ENCODE measurements around the gene NFATC2. TPM values are rescaled to one million over a fixed set of nuclear protein-coding genes. Genes with fewer than 3 reads are reported as not detected.

The NFATC2 gene
- total RNA-seq, 3 donors from 2014 or later (not counting 1 experiment from before 2014, with no cell fraction given), result 141 to 195 (median 160) TPM

DNA sequence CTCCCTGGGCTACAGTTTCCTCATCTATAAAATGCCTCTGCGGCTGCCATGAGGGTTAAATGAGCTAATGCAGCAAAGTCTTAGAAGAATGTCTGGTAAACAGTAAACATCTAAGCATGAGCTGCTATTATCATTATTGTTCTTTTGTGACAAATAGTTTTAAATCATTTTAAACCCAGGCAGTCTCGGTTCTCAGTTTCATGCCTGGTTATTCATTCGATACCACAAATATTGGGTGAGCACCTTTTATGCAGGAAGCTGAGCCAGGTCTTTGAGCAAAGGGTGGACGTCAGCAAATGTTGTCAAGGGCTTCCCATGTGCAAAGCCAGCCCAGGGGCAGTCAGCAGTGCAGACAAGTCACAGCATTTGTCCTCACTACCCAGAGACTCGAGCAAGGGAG is 128.7 kb downstream of the NFATC2 start:
- Histone ChIP-seq H3K36me3 (ENCODE audit: control insufficient read depth, insufficient read depth, low read length) (peaks cover 28% of the 10 kb centered on the region), H3K4me3 (ENCODE audit: low read length) (no peak overlapping the region), H3K4me1 (ENCODE audit: control insufficient read depth, insufficient read depth, low read length) (peaks cover 93% of the 10 kb centered on the region), H3K9me3 (ENCODE audit: control insufficient read depth, insufficient read depth, low read length) (no peaks in the 10 kb centered on the region), H3K27me3 (ENCODE audit: control insufficient read depth, insufficient read depth, low read length) (no peaks in the 10 kb centered on the region), H3K27ac (ENCODE audit: low read length) (peak overlapping the region; percentile 79)
- intact Hi-C loops (cut with micrococcal nuclease), result no loop called here
- H3K27me3 Mint-ChIP-seq (ENCODE audit: low read depth in 2 of 2), result no peaks in the 10 kb centered on the region
- H3K4me3 Mint-ChIP-seq, result peak overlapping the region; percentile 77
- H3K4me1 Mint-ChIP-seq, result peaks cover 75 to 86% of the 10 kb centered on the region in 2 donors
- DNase-seq, result peak in 1 of 2 donors; percentile 66
- TF ChIP-seq, protein P1, sequence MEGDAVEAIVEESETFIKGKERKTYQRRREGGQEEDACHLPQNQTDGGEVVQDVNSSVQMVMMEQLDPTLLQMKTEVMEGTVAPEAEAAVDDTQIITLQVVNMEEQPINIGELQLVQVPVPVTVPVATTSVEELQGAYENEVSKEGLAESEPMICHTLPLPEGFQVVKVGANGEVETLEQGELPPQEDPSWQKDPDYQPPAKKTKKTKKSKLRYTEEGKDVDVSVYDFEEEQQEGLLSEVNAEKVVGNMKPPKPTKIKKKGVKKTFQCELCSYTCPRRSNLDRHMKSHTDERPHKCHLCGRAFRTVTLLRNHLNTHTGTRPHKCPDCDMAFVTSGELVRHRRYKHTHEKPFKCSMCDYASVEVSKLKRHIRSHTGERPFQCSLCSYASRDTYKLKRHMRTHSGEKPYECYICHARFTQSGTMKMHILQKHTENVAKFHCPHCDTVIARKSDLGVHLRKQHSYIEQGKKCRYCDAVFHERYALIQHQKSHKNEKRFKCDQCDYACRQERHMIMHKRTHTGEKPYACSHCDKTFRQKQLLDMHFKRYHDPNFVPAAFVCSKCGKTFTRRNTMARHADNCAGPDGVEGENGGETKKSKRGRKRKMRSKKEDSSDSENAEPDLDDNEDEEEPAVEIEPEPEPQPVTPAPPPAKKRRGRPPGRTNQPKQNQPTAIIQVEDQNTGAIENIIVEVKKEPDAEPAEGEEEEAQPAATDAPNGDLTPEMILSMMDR (IDR thresholded peaks at IDR 0.05), result no peak
- peak overlapping the region; percentile 94 to 95 for H3K27ac Mint-ChIP-seq
- ATAC-seq, result no peak
- H3K36me3 Mint-ChIP-seq, result peaks cover 9% of the 10 kb centered on the region
- WGBS (ENCODE audit: insufficient coverage), result 54% methylated on average over 5 of the region's 5 CpGs
- H3K9me3 Mint-ChIP-seq, result no peaks in the 10 kb centered on the region

DNA sequence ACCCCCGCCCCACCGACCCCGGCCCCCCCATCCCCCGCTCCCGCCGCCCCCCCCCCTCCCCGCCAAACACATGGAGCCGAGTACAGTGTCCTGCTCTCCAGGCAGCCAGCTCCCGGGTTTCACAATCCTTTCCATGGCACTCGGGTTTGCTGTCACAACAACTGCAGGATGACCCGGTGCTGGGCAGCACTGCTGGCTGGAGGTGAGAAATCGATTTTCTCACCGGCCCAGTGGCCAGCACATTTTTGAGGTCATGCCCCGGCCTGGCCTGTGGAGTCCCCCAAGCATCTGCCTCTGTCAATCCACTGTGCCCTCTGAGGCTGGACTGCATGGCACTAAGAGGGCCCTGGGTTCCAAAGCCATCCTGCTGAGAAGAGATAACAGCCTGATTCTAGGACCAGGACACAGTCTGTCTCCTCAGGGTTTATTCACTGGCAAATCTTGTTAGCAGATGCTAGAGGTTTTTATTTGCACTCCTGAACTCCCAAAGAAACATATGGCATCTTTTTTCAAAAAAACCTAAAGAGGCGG is 129.5 kb downstream of the NFATC2 start:
- TF ChIP-seq, protein P1 (IDR thresholded peaks at IDR 0.05), result no peak
- Histone ChIP-seq H3K36me3 (ENCODE audit: control insufficient read depth, insufficient read depth, low read length) (peaks cover 26% of the 10 kb centered on the region), H3K27ac (ENCODE audit: low read length) (peak overlapping the region; percentile 79), H3K27me3 (ENCODE audit: control insufficient read depth, insufficient read depth, low read length) (no peaks in the 10 kb centered on the region), H3K4me3 (ENCODE audit: low read length) (no peak overlapping the region), H3K4me1 (ENCODE audit: control insufficient read depth, insufficient read depth, low read length) (peaks cover 87% of the 10 kb centered on the region), H3K9me3 (ENCODE audit: control insufficient read depth, insufficient read depth, low read length) (no peaks in the 10 kb centered on the region)
- no peaks in the 10 kb centered on the region for H3K9me3 Mint-ChIP-seq
- H3K27me3 Mint-ChIP-seq (ENCODE audit: low read depth in 2 of 2), result no peaks in the 10 kb centered on the region
- no peak for DNase-seq
- no peak overlapping the region for H3K4me3 Mint-ChIP-seq
- peaks cover 71 to 82% of the 10 kb centered on the region in 2 donors for H3K4me1 Mint-ChIP-seq
- peaks cover 10% of the 10 kb centered on the region for H3K36me3 Mint-ChIP-seq
- intact Hi-C loops (cut with micrococcal nuclease), result no loop called here
- ATAC-seq, result no peak
- H3K27ac Mint-ChIP-seq, result peak overlapping the region; percentile 95 to 100
- 78% methylated on average over 11 of the region's 15 CpGs for WGBS (ENCODE audit: insufficient coverage)

DNA sequence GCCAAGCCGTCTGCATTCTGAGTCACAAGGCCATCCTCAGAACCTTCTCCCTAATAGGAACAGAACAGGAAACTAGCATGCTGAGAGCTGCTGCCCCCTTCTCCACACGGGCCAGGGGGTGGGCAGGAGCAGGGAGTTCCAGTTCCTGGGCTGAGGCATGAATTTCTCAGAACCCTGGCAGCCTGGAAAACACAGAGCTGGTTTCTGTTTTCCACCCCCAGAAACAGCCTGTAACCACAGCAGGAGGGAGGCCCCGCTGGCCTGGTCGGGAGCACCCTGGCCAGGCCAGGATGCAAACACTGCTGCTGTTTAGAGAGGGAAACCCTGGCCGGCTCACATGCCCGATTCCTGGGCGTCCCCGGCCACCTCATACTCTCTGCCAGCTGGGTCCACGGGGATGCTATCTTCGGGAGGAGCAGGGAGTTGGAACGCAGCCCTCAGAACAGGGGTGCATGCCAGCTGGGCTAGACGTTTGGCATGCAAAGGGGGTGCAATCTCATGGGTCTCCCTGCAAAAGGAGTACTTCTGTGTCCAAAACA is 130.1 kb downstream of the NFATC2 start:
- H3K36me3 ChIP-seq (ENCODE audit: control insufficient read depth, insufficient read depth, low read length), result peaks cover 31% of the 10 kb centered on the region
- peaks cover 10% of the 10 kb centered on the region for H3K36me3 Mint-ChIP-seq
- 60% methylated on average over 11 of the region's 12 CpGs for WGBS (ENCODE audit: insufficient coverage)

More for the DNA sequence above, 130.1 kb downstream of the NFATC2 start:
- no peaks in the 10 kb centered on the region for H3K27me3 ChIP-seq (ENCODE audit: control insufficient read depth, insufficient read depth, low read length)
- H3K27ac ChIP-seq (ENCODE audit: low read length), result peak overlapping the region; percentile 10
- Mint-ChIP-seq H3K4me1 (peaks cover 66 to 77% of the 10 kb centered on the region in 2 donors), H3K27me3 (ENCODE audit: low read depth in 2 of 2) (no peaks in the 10 kb centered on the region), H3K27ac (peak overlapping the region; percentile 95 to 100), H3K9me3 (no peaks in the 10 kb centered on the region), H3K4me3 (no peak overlapping the region)
- intact Hi-C loops (cut with micrococcal nuclease), result no loop called here
- no peak overlapping the region for H3K4me3 ChIP-seq (ENCODE audit: low read length)
- DNase-seq (no peak), ATAC-seq (no peak)
- peaks cover 87% of the 10 kb centered on the region for H3K4me1 ChIP-seq (ENCODE audit: control insufficient read depth, insufficient read depth, low read length)
- no peaks in the 10 kb centered on the region for H3K9me3 ChIP-seq (ENCODE audit: control insufficient read depth, insufficient read depth, low read length)
- TF ChIP-seq, protein P1 (IDR thresholded peaks at IDR 0.05), result no peak

Data from natural killer cell (primary cell).